Stomach (tissue), 4 donors: ENCODE measurements around the gene IL18R1.

Source experiments
- EP300 ChIP-seq: sonication (generic); formaldehyde crosslinking; IDR thresholded peaks from one replicate; pipeline ENCODE4 v1.6.1; 2017; ENCODE audit warnings: antibody characterized with exemption
- POLR2A ChIP-seq, 4 donors: fragments of 450-650 bp; IDR thresholded peaks; one replicate each; pipeline ENCODE4 v1.6.1; 2016; ENCODE audit warnings: antibody characterized with exemption in 4 of 4, control low read depth in 2 of 4, mild to moderate bottlenecking in 1 of 4, moderate library complexity in 1 of 4
- POLR2AphosphoS5 ChIP-seq, 3 donors: sonication (generic); formaldehyde crosslinking; IDR thresholded peaks; one replicate each; pipeline ENCODE4 v1.6.1; 2016; ENCODE audit warnings: antibody characterized with exemption in 3 of 3
- TF ChIP-seq, protein P1 (sequence below), 7 experiments: fragments of 450-650 bp in 4 of 7; fragments of 200-600 bp in 3 of 7; sonication (generic) in 3 of 7; IDR thresholded peaks; one replicate each; pipeline ENCODE4 v1.5.1; 2016 to 2019; ENCODE audit warnings: antibody characterized with exemption in 7 of 7, control low read depth in 2 of 7, mild to moderate bottlenecking in 1 of 7

DNA sequence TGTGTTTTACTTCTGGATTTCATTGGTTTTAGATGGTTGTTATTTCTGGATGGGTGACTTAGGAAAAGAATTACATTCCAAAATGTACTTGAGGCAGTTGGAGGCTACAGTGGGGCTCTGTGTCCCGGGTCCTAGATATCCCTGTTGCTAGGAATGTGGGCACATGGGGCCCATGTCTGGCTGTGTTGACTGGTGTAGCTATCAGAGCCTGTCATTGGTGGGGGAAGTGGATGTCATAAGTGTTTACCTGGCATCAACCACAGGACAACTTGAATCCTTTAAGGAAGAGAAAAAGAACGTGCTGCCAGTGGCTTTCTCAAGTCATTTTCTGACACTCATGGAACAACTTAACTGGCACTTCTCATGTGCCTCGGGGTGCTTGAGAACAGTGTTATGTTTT lies 30.4 kb downstream of the IL18R1 start:
- TF ChIP-seq, protein P1, sequence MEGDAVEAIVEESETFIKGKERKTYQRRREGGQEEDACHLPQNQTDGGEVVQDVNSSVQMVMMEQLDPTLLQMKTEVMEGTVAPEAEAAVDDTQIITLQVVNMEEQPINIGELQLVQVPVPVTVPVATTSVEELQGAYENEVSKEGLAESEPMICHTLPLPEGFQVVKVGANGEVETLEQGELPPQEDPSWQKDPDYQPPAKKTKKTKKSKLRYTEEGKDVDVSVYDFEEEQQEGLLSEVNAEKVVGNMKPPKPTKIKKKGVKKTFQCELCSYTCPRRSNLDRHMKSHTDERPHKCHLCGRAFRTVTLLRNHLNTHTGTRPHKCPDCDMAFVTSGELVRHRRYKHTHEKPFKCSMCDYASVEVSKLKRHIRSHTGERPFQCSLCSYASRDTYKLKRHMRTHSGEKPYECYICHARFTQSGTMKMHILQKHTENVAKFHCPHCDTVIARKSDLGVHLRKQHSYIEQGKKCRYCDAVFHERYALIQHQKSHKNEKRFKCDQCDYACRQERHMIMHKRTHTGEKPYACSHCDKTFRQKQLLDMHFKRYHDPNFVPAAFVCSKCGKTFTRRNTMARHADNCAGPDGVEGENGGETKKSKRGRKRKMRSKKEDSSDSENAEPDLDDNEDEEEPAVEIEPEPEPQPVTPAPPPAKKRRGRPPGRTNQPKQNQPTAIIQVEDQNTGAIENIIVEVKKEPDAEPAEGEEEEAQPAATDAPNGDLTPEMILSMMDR (IDR thresholded peaks at IDR 0.05), result no peak
- TF ChIP-seq POLR2AphosphoS5 (IDR thresholded peaks at IDR 0.05) (no peak), POLR2A (IDR thresholded peaks at IDR 0.05) (no peak), EP300 (no peak)
